ENCODE results near the gene ADGRD1. TPM values are rescaled to one million over a fixed set of nuclear protein-coding genes. Genes with fewer than 3 reads are reported as not detected.

The ADGRD1 gene
- polyA plus RNA-seq, 1 experiment, result 68.5 TPM

DNA sequence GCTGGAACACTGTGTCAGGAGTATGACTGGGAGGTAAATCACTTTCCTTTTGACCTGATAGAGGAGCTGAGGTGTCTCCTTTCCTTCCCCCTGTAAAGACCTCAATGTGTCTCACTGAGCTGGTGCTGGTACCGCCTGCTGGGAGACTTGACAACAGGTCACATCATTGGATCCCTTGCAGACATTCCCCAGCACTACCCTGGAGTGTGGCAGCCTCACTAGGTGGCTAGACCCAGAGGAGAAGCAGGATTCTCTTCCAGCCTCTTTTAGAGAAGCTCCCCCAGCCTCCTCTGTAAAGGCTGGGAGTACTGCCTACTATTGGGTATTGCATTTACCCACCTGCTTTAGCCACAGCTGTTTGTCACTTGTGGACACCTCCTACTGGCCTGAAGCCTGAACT lies 223.9 kb downstream of the ADGRD1 start:
- ChIA-PET POLR2A (no interaction called here), CTCF (no interaction called here)
- no peak for DNase-seq (ENCODE audit: low read depth)
- TF ChIP-seq CTCF (IDR thresholded peaks at IDR 0.05; ENCODE audit: insufficient read depth, low read depth, low read length), result no peak
- H3K4me3 ChIP-seq (ENCODE audit: low read depth, low read length), result no peak overlapping the region
- H3K27me3 ChIP-seq (ENCODE audit: control insufficient read depth, insufficient read depth, low read length), result no peaks in the 10 kb centered on the region
- no peaks in the 10 kb centered on the region for H3K36me3 ChIP-seq (ENCODE audit: control insufficient read depth, insufficient read depth, low read length)

DNA sequence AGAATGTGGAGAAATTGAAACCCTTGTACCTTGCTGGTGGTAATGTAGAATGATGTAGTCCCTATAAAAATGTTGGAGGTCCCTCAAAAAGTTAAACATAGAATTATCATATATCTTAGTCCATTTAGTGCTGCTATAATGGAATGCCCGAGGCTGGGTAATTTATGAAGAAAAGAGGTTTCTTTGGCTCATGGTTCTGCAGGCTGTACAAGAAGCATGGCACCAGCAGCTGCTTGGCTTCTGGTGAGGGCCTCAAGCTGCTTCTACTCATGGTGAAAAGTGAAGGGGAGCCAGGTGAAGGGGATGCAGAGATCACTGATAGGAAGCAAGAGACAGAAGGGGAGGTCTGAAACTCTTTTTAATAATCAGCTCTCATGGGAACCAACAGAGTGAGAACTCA lies 233.9 kb downstream of the ADGRD1 start:
- Histone ChIP-seq H3K36me3 (ENCODE audit: control insufficient read depth, insufficient read depth, low read length) (no peaks in the 10 kb centered on the region), H3K27me3 (ENCODE audit: control insufficient read depth, insufficient read depth, low read length) (no peaks in the 10 kb centered on the region; the same call in 1 of the 2 replicates), H3K4me3 (ENCODE audit: low read depth, low read length) (no peak overlapping the region)
- no peak for TF ChIP-seq CTCF (IDR thresholded peaks at IDR 0.05; ENCODE audit: insufficient read depth, low read depth, low read length)
- CTCF ChIA-PET, result no interaction called here
- DNase-seq (ENCODE audit: low read depth), result no peak
- POLR2A ChIA-PET, result no interaction called here

DNA sequence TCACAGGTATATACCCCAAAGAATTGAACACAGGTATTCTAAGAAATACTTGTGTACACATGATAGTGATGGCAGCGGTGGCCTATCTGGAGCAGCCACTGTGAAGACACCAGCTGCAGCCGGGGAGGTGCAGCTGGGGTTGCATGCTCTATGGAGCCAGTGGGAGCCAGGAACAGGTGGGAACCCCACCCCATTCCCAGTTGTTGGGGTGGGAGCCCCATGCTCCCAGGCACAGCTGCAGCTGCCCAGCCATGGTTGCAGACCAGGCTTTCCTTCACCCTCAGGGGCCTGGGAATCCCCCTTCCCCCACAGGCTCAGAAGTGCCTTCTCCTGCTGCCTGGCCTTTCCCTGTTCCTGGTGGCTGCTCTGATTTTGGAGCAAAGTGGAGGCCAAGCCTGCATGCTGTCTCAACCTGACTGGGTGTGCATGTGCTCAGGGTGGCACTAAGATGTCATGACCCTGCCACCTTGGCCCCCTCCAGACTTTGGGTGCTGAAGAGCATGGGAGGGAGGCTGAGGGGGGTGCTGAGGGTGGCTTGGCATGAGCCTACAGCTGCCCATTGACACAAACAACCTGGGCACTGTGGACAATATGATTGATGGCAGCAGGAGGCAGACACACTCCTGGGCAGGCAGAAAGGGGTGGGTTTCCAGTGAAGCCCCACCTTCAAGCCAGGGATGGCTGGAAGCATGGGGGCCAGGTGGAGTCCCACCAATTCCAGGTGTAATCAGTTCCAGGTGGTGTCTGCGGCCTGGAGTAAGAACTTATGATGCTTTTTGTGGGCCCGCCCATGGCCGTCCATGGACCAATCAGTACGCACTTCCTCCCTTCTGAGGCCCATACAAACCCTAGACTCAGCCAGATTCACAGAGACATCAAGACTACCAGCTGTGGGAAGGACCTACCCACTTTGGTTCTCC lies 234.7 kb downstream of the ADGRD1 start:
- Histone ChIP-seq H3K36me3 (ENCODE audit: control insufficient read depth, insufficient read depth, low read length) (no peaks in the 10 kb centered on the region), H3K4me3 (ENCODE audit: low read depth, low read length) (no peak overlapping the region), H3K27me3 (ENCODE audit: control insufficient read depth, insufficient read depth, low read length) (no peaks in the 10 kb centered on the region; the same call in 1 of the 2 replicates)
- CTCF ChIA-PET, result interaction anchor here (0.6 kb wide), 1 partner anchor 20 kb away, joined by 3 read pairs; no protein-coding TSS in a partner anchor
- DNase-seq (ENCODE audit: low read depth), result no peak
- TF ChIP-seq CTCF (IDR thresholded peaks at IDR 0.05; ENCODE audit: insufficient read depth, low read depth, low read length), result no peak
- POLR2A ChIA-PET, result no interaction called here

DNA sequence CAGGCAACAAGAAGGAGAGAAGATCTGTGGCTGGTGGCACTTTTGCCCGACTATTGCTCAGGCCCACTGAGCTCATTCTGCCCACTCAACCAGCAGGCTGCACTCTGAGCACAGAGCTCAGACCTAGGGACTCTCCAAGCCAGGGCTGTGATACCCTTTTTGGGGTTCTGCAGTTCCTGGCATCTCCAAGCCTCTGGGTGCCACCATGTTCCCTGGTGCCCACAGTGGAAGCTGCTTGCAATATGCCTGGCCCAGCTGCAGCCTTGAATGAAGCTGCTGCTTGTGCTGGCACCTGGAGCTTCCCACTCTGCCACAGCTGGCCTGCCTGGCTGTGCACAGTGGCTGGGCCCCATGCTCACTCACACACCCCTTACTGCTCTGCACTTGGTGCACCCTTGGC lies 236.1 kb downstream of the ADGRD1 start:
- Histone ChIP-seq H3K27me3 (ENCODE audit: control insufficient read depth, insufficient read depth, low read length) (no peaks in the 10 kb centered on the region; the same call in 1 of the 2 replicates), H3K36me3 (ENCODE audit: control insufficient read depth, insufficient read depth, low read length) (no peaks in the 10 kb centered on the region), H3K4me3 (ENCODE audit: low read depth, low read length) (no peak overlapping the region)
- POLR2A ChIA-PET, result no interaction called here
- CTCF ChIA-PET, result interaction anchor here (0.6 kb wide), 1 partner anchor 8 kb away, joined by 3 read pairs; no protein-coding TSS in a partner anchor
- no peak for TF ChIP-seq CTCF (IDR thresholded peaks at IDR 0.05; ENCODE audit: insufficient read depth, low read depth, low read length)
- no peak for DNase-seq (ENCODE audit: low read depth)

DNA sequence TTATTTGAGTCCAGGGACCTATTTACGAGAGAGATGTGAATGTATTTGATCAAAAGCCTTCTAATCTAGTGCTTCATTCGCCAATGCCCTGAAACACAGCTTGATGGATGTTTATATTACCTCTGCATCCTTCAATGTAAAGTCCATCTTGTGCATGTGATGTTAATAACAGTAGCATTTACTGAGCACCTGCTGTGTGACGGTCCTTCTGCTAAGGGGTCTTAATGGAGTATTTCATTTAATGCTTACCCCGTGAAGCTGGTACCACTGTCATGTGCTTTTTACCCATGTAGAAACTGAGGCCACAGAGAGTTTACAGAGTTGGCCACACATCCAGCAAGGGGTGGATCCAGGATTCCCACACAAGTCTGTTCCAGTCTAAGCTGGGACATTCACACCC lies 237.3 kb downstream of the ADGRD1 start:
- DNase-seq (ENCODE audit: low read depth), result no peak
- H3K4me3 ChIP-seq (ENCODE audit: low read depth, low read length), result no peak overlapping the region
- TF ChIP-seq CTCF (IDR thresholded peaks at IDR 0.05; ENCODE audit: insufficient read depth, low read depth, low read length), result no peak
- H3K27me3 ChIP-seq (ENCODE audit: control insufficient read depth, insufficient read depth, low read length), result no peaks in the 10 kb centered on the region; the same call in 1 of the 2 replicates
- CTCF ChIA-PET, result no interaction called here
- POLR2A ChIA-PET, result no interaction called here
- no peaks in the 10 kb centered on the region for H3K36me3 ChIP-seq (ENCODE audit: control insufficient read depth, insufficient read depth, low read length)

Small RNA genes within 50 kb of the gene (small RNA-seq; reads per million reads assigned to genes)
- not detected for gene RF00019 (ENCODE audit: insufficient read length, low read depth, low replicate concordance)

Other genes with a start within 250 kb of the ADGRD1 start
- 0.05 TPM in 1 of 2 replicates, not detected in the other for gene RIMBP2, start 237.6 kb upstream of the ADGRD1 start, polyA plus RNA-seq (2011; rRNA removed)
- 26.0 and 43.1 TPM in 2 replicates for gene STX2, start 114.7 kb upstream of the ADGRD1 start, polyA plus RNA-seq (2011; rRNA removed)
- 1,011 and 1,490 TPM in 2 replicates for gene RAN, start 81.8 kb upstream of the ADGRD1 start, polyA plus RNA-seq (2011; rRNA removed)